Amniotic epithelial cell (primary cell): Measurements from ENCODE around the gene CLEC7A.

Source experiments
- DNase-seq: peaks from one replicate; pipeline ENCODE4 v3.0.0-alpha.2; 2010; ENCODE audit warnings: low read depth

Gene CLEC7A

GRCh38 chr12:10130042-10130441 is at the start of gene CLEC7A:
Gene CLEC7A, minus strand, starts transcription at chr12:10130199. Its CDS starts 117 bp downstream, at chr12:10130082.
- DNase-seq, result no peak

DNA sequence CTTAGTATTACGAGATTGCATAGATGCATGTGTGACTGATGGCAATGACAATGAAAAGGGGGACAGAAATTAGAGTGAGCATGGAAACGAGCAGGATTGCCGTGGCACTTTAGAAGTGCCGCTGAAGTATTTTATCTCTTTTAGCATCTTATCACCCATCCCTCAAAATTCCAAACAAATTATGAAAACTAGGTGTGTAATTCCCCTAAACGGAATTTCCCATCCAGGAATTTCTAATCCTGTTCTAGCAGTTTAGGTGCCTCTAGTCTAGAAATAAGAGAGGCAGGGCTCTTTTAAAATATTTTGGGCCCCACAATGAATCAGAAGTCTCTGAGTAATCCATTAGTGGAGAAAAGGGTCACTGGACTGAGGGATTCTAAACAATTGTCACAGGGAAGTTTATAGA is 49.8 kb upstream of the CLEC7A start:
- DNase-seq, result no peak

DNA sequence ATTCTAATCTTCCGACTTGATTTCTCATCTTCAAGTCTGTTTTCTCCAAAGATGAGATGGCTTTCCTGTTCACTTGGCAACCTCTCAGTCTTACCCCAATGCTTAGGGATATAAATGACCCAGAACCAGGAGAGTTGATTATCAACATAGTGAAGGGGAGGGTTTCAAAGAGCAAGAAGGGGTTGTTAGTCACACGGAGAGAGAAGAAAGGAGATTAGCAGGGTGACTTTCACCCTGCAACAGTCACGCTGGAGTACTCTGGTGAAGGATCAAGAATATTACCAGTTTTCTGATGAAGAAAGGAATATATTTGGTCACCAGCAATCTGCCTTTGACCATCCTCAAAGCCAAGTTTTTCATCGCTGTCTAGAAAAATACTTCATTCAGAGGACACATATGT is 48.8 kb upstream of the CLEC7A start, which contains the start of gene TMEM52B:
TMEM52B (plus strand) TSS at position 212 of the 400 bp plus-strand sequence. CDS start 543 bp downstream, outside the sequence.
- peak; percentile 32 for DNase-seq

- no peak for DNase-seq
Measured at GRCh38 chr12:10175846-10176636, 46.0 kb upstream of the CLEC7A start.

DNA sequence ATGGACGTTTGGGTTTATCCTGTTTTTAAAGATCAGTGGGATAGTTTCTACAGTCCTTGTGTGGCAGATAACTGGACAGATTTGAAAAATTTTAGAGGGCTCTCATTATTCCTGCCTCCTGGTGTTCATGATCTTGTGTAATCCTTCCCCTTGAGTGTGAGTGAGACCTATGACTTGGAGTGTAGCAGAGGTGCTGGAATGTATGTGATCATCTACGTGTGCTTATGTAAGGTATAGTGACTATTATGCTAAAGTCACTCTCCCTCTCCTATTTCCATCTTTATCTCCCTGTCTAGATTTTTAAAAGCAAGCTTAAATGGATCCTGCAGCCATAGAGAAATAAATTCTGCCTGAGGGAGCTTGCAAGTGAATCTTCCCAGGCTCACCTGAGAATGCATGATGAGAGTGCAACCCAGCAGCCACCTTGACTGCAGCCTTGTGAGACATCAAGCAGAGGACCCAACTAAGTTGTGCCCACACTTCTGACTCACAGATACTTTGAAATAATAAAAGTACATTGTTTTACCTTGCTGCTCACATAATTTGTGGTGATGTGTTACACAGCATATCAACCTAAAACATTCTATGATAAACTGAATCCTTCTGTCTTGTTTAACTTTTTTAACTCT is 45.1 kb upstream of the CLEC7A start:
- no peak for DNase-seq

GRCh38 chr12:10171973-10172728 is 42.2 kb upstream of the CLEC7A start, which contains the start of gene OLR1:
Gene OLR1, minus strand, starts transcription at chr12:10172132. Its CDS starts 55 bp downstream, at chr12:10172077.
- DNase-seq, result peak; percentile 69

- peak; percentile 70 for DNase-seq
Measured at GRCh38 chr12:10170216-10170615, 40.2 kb upstream of the CLEC7A start.

DNA sequence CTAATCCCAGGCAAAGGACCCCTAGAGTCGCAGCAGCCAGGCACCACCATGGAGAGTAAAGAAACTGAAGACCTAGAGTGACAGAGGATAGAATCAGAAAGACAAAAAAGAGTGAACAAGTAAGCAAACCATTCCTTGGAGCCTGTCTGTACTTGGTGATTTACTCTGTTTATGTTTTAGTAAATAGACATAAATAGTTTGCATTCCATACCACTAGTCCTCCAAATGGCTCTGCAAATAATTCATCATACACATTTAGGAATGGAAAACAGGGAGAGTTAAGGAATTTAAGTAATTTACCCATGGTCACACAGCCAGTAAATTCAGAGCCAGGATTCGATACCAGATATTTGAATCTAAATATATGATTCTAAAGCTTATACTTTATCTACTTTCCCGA is 39.1 kb upstream of the CLEC7A start:
- DNase-seq, result peak; percentile 68

GRCh38 chr12:10167599-10167998 is 37.6 kb upstream of the CLEC7A start:
- peak; percentile 70 for DNase-seq

DNA sequence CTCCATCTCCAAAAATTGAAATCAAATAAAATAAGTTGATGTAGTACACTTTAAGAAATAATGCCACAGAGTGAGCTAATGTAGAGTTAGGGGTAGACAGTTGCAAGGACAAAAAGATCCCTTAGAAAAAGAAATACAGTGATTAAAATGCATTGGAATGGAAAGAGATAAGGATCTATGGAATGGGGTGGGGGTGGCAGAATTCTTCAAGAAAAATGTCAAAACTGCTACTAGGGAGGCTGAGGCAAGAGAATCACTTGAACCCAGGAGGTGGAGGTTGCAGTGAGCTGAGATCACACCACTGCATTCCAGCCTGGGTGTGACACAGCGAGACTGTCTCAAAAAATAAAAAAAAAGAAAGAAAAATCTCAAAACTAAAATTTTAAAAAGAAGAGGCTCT is 35.4 kb upstream of the CLEC7A start:
- peak; percentile 37 for DNase-seq

DNA sequence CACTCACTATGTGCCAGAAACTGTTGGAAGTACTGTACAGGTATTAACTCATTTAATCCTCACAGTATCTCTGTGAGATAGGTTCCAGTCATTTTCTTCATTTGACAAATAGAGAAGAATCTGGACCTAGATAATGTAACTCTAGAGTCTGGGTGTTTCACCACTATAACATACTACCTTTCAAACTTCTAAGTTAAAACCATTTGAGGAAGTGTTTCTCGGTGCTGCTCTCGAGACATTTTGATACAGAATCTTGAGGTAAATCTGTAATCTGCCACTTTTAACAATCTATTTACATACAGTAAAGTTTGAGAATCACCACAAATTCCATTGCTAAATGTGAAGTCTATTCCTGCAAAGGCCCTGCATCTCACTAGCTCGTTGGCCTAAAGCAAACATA is 33.1 kb upstream of the CLEC7A start:
- no peak for DNase-seq

DNA sequence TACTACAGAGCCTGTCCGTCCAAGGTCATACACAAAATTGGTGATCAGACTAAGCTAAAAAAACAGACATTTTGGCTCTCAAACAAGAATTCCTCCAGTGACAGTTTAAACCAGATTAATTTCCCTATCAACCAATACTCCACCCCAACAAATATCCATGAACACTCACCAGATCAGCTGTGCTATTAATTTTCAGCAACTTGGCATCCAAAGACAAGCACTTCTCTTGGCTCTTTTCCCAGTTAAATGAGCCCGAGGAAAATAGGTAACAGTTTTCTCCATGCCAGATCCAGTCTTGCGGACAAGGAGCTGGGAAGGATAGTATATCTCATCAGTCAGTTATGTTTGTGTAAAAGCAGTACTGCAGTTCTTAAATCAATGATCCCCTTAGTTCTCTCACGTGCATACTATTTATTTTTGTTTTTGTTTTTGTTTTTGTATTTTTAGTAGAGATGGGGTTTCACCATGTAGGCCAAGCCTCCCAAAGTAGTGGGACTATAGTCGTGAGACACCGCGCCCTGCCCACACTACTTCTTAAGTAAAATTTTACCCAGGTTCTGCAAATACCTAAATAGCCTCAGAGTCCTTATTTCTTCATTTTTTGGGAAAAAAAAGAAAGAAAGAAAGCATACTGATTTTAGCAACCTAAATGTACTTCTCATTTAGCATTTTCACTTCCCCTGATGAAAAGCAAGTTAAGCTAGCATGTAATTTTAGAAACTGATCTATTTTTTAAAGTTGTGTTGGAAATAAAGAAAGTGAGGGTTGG is 30.8 kb upstream of the CLEC7A start:
- peak; percentile 36 for DNase-seq

DNA sequence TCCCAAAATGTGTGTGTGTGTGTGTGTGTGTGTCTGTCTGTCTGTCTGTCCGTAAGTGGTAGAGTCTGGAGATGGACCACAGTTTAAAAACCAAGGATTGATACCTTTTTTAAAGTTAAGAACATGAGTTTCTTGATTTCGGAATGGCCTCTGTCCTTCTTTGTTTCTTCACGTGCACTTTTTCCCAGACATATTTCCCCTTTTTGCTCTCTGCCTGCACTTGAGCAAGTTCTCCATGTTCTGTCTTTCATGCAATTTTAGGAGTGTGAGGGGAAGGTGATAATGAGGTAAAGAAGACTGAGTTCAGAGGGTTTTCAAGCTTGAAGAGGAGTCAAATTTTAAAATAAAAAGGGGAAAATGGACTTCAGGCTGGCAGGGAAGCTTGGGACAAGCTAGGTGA is 29.3 kb upstream of the CLEC7A start:
- DNase-seq, result no peak

DNA sequence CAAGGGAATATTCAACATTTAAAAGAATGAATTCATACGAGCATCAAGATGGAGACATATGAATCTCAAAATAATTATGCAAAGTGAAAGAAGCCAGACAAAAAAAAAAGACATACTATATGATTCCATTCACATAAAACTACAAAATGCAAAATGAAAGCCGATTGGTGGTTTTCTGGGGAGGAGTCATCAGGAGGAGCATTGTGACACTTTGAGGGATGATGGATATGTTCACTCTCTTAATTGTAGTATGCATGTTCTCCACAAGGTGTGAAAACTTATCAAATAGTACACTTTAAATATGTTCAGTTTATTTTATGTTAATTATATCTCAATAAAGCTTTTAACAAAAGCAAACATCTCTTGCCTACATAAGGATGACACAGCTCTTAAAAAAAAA is 28.4 kb upstream of the CLEC7A start:
- no peak for DNase-seq

DNA sequence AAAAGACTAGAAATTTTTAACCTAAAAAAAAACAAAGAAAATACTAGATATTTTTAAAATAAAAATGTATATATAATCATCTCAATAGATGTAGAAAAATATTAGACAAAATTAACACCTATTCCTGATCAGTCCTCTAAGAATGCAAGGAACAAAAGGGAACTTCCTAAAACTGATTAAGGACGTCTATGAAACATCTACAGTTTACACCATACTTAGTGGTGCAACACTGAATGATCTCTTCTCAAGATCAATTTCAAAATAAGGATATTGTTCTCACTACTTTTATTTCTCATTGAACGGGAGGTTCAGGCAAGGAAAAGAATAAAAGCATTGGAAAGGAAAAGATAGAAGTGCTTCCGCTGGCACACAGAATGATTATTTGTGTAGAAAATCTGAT is 26.0 kb upstream of the CLEC7A start:
- DNase-seq, result no peak

GRCh38 chr12:10154145-10154496 is 24.1 kb upstream of the CLEC7A start:
- no peak for DNase-seq

- DNase-seq, result peak; percentile 56
Measured at GRCh38 chr12:10153271-10154144, 23.5 kb upstream of the CLEC7A start.

DNA sequence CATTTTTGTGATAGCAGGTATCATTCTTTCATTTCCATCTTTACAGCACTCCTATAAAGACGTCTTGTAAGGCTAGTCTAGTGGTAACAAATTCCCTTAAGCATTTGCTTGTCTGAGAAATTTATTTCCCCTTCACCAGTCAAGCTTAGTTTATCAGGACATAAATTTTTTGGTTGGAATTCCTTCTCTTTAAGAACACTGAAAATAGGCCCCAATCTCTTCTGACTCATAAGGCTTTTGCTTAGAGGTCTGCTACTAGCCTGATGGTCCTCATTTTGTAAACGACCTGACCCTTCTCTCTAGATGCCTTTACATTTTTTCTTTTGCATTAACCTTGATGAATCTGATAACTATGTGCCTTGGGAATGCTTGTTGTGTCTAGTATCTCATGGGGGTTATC is 21.6 kb upstream of the CLEC7A start:
- peak; percentile 54 for DNase-seq

DNA sequence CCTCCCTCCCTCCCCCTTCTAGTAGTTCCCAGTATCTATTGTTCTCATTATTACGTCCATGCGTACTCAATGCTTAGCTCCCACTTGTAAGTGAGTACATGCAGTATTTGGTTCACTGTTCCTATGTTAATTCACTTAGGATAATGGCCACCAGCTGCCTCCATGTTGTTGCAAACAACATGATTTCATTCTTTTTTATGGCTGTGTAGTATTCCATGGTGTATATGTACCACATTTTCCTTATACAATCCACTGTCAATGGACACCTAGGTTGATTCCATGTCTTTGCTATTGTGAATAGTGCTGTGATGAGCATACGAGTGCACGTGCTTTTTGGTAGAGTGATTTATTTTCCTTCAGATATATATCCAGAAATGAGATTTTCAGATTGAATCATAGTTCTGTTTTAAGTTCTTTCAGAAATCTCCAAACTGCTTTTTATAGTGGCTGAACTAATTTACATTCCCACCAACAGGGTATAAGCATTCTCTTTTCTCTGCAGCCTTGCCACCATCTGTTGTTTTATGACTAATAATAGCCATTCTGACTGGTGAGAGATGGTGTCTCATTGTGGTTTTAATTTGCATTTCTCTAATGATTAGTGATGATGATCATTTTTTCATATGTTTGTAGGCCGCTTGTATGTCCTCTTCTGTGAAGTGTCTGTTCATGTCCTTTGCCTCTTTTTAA is 17.9 kb upstream of the CLEC7A start:
- DNase-seq, result no peak

DNA sequence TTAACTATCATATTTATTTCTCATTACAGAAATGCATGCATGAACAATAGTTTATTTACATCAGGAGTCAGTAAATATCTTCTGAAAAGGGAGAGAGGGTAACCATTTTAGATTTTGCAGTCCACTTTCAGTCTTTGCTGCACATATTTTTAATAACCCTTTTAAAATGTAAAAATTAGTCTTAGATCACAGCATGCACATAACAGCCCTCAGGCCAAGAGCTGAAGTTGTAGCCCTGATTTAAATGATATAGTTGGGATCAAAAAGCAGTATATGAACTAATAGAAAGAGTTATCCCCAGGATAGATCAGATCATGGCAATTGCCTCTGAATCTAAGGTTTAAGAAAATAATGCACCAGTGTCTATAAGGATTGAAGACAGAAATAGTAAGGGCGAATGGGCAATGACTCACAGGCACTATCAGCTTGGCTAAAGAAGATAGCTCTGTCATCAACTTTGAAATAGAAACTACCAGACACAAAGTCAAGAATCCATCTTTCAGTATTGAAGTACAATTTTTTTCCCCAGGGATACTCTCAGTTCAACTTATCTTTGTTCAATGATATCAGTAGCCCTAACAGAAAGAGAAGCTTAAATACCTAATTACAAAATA is 13.1 kb upstream of the CLEC7A start:
- peak; percentile 50 for DNase-seq
